Tibial nerve (tissue), 4 donors: Measurements from ENCODE around the gene SCTR. TPM values are rescaled to one million over a fixed set of nuclear protein-coding genes. Genes with fewer than 3 reads are reported as not detected.

ENCODE experiments used
- DNase-seq, 2 donors: peaks; one replicate each; pipeline ENCODE4 v3.0.0-alpha.2; 2019; ENCODE audit warnings: low spot score in 2 of 2
- H3K27ac ChIP-seq, 4 donors: fragments of 200-600 bp; sonication (generic) in 3 of 4; one replicate each; pipeline ENCODE4 v1.5.1; 2017 to 2019; ENCODE audit warnings: mild to moderate bottlenecking in 1 of 4
- H3K27me3 ChIP-seq, 2 donors: fragments of 200-600 bp; sonication (generic) in 1 of 2; one replicate each; pipeline versions ENCODE4 v1.5.1 to v1.6.0; 2017 to 2019
- H3K36me3 ChIP-seq, 3 donors: fragments of 200-600 bp; sonication (generic); one replicate each; pipeline ENCODE4 v1.5.1; 2018 to 2019
- H3K4me1 ChIP-seq, 4 donors: fragments of 200-600 bp; sonication (generic) in 3 of 4; one replicate each; pipeline ENCODE4 v1.5.1; 2017 to 2019
- H3K4me3 ChIP-seq, 4 donors: fragments of 200-600 bp; sonication (generic) in 3 of 4; one replicate each; pipeline ENCODE4 v1.5.1; 2017 to 2019; ENCODE audit warnings: mild to moderate bottlenecking in 1 of 4, moderate library complexity in 1 of 4
- H3K9me3 ChIP-seq, 4 donors: fragments of 200-600 bp; sonication (generic) in 3 of 4; one replicate each; pipeline ENCODE4 v1.5.1; 2017 to 2019
- EP300 ChIP-seq, 2 donors: sonication (generic); formaldehyde crosslinking; IDR thresholded peaks; one replicate each; pipeline ENCODE4 v1.6.1; 2017; ENCODE audit warnings: antibody characterized with exemption in 2 of 2, mild to moderate bottlenecking in 1 of 2
- POLR2A ChIP-seq, 2 donors: fragments of 450-650 bp; IDR thresholded peaks; one replicate each; pipeline ENCODE4 v1.6.1; 2017; ENCODE audit warnings: antibody characterized with exemption in 2 of 2, mild to moderate bottlenecking in 2 of 2, moderate library complexity in 2 of 2
- WGBS, 2 donors: methylation state at CpG; one replicate each; pipeline ENCODE4 v1.1.5; 2018; 5-methylcytosine and 5-hydroxymethylcytosine counted together
- total RNA-seq, 4 donors: library from RNA; depleted of rRNA; stranded (reverse); fragments of >200 nt; gene quantifications; one replicate each; pipeline ENCODE4 v1.1.0, GENCODE V29; 2016
- TF ChIP-seq, protein P1 (sequence below), 5 experiments: fragments of 200-600 bp in 3 of 5; fragments of 450-650 bp in 2 of 5; sonication (generic) in 3 of 5; IDR thresholded peaks; one replicate each; pipeline ENCODE4 v1.5.1; 2016 to 2019; ENCODE audit warnings: antibody characterized with exemption in 5 of 5, mild to moderate bottlenecking in 3 of 5, moderate library complexity in 2 of 5

The SCTR gene
- total RNA-seq, 4 donors from 2014 or later: not detected

DNA sequence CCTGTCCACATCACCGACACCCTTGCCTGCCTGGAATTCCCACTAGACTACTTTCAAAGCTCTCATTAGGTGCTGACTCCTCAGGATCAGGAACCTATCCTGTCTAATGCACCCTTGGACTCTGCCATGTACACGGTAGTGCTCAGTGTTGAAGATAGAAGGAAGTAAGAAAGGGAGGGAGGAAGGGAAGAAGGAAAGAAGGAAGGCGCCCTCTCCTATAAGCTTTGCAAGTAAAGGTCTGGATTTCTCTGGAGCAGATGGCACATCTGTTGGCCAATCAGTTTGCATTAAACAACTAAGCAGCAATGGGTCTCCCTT lies 45.3 kb downstream of the SCTR start:
- Histone ChIP-seq H3K27ac (no peak overlapping the region), H3K4me3 (no peak overlapping the region), H3K9me3 (no peaks in the 10 kb centered on the region), H3K4me1 (peaks cover 0 to 9% (median 0%) of the 10 kb centered on the region in 4 donors), H3K36me3 (no peaks in the 10 kb centered on the region), H3K27me3 (no peaks in the 10 kb centered on the region)
- DNase-seq: no peak
- TF ChIP-seq, protein P1, sequence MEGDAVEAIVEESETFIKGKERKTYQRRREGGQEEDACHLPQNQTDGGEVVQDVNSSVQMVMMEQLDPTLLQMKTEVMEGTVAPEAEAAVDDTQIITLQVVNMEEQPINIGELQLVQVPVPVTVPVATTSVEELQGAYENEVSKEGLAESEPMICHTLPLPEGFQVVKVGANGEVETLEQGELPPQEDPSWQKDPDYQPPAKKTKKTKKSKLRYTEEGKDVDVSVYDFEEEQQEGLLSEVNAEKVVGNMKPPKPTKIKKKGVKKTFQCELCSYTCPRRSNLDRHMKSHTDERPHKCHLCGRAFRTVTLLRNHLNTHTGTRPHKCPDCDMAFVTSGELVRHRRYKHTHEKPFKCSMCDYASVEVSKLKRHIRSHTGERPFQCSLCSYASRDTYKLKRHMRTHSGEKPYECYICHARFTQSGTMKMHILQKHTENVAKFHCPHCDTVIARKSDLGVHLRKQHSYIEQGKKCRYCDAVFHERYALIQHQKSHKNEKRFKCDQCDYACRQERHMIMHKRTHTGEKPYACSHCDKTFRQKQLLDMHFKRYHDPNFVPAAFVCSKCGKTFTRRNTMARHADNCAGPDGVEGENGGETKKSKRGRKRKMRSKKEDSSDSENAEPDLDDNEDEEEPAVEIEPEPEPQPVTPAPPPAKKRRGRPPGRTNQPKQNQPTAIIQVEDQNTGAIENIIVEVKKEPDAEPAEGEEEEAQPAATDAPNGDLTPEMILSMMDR (IDR thresholded peaks at IDR 0.05): no peak
- TF ChIP-seq EP300 (IDR thresholded peaks at IDR 0.05): no peak
- no peak for TF ChIP-seq POLR2A (IDR thresholded peaks at IDR 0.05)
- WGBS, 2 donors: 83 to 91% methylated on average over 3 of the region's 3 CpGs

DNA sequence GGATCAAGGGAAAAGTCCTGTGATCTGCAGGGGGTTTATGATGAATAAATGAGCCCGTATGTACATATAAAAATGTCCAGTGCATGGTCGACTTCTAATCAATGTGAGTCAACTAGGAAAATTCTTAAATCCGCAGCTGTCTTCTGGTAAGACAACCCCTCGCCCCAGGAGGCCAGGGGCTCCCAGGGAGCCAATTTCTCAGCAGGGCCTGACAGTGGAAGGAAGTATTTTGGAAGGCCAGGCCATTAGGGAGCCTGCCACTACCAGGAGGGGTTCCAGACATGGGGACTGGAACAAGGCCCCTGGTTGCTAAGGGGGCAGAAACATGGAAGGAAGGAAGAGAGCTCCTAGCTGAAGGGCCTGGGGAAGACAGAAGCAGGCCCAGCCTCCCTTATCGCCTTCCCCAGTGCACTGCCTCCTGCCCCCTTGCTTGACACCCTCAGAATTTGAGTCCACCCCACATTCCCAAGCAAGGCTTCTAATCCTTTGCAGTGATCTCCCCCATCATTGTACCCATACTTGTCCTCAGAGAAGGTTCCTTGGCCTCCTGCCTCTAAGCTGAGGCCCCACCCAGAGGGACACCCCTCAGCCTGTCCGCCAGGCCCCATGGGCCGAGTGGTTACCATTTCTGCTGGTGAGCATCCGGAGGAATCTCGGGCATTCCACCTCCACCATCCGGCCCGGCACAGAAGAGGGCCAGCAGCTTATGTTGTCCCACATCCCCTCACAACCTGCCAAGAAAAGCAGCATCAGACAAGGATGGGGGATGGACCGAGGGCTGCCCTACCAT lies 45.9 kb downstream of the SCTR start:
- WGBS, 2 donors: 79 to 88% methylated on average over 12 of the region's 12 CpGs
- Histone ChIP-seq H3K4me3 (no peak overlapping the region), H3K36me3 (no peaks in the 10 kb centered on the region), H3K4me1 (peaks cover 0 to 9% (median 0%) of the 10 kb centered on the region in 4 donors), H3K27ac (no peak overlapping the region), H3K27me3 (no peaks in the 10 kb centered on the region), H3K9me3 (no peaks in the 10 kb centered on the region)
- no peak for TF ChIP-seq EP300 (IDR thresholded peaks at IDR 0.05)
- no peak for DNase-seq

DNA sequence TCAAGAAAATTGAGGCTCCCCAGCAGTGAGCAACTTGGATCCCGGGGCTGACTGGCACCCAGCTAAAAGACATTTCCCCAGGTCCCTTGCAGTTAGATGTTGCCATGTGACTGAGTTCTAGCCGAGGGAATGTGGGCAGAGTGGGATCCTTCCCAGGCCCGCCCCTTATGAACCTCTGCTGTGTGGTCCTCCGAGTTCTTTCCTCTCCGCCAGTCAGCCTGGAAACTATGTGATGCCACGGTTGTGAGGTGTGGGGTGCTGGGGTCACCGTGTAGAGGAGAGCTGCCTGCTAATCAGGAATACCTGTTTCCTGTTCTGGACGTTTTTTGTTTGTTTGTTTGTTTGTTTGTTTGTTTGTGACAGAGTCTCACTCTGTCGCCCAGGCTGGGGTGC lies 47.2 kb downstream of the SCTR start:
- no peak overlapping the region for H3K27ac ChIP-seq
- no peaks in the 10 kb centered on the region for H3K36me3 ChIP-seq
- no peaks in the 10 kb centered on the region for H3K27me3 ChIP-seq
- WGBS, 2 donors: 66 to 69% methylated on average over 9 of the region's 9 CpGs
- no peaks in the 10 kb centered on the region for H3K9me3 ChIP-seq
- DNase-seq: no peak
- H3K4me3 ChIP-seq: no peak overlapping the region
- TF ChIP-seq, protein P1 (IDR thresholded peaks at IDR 0.05): no peak
- TF ChIP-seq EP300 (IDR thresholded peaks at IDR 0.05): no peak
- no peak for TF ChIP-seq POLR2A (IDR thresholded peaks at IDR 0.05)
- peaks cover 0 to 9% (median 0%) of the 10 kb centered on the region in 4 donors for H3K4me1 ChIP-seq

DNA sequence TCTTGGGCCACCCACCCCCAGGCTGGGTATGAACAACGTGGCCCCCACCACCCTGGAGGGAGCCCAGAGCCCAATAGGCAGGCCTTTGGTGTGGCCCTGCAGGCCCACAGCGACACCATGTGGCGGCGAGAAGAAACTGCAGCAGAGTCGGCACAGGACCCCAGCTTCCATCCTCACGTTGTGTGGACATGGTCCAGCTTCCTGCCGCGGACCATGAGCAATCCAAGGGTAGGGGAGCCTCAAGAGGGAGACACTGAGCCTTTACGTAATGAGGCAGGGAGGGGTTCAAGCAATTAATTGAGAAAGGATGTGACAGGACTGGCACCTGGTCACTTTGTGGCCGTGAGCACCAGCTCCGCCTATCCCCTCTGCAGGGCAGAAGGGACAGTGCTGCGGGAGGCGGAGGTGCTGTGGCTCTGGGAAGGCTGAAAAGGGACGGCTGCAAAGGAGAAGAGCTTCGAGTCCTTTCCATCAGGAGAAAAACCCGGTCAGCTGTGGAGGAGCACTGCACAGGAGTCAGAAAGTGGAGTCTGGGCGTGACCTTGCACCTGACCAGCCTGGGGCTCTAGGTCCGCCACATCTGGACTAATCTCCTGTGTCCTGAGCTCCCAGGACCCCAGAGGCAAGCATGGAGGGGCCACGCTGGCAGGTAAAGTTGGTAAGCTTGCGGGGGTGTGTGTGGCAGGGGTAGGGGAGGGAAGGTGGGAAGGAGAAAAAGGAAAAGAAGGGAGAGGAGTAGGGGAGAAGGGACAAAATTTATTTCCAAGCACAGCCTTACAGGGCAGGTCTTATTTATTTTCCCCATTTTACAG lies 47.8 kb downstream of the SCTR start:
- no peak overlapping the region for H3K4me3 ChIP-seq
- H3K27ac ChIP-seq: no peak overlapping the region
- 27 to 35% methylated on average over 16 to 20 of the region's 20 CpGs for WGBS, 2 donors
- DNase-seq: peak in 1 of 2 donors; percentile 21
- H3K27me3 ChIP-seq: no peaks in the 10 kb centered on the region
- TF ChIP-seq POLR2A (IDR thresholded peaks at IDR 0.05) (no peak), EP300 (IDR thresholded peaks at IDR 0.05) (no peak)
- TF ChIP-seq, protein P1 (IDR thresholded peaks at IDR 0.05): peak; percentile 87 to 96 (median 90)
- H3K36me3 ChIP-seq: no peaks in the 10 kb centered on the region
- H3K9me3 ChIP-seq: no peaks in the 10 kb centered on the region
- peaks cover 0 to 9% (median 0%) of the 10 kb centered on the region in 4 donors for H3K4me1 ChIP-seq

DNA sequence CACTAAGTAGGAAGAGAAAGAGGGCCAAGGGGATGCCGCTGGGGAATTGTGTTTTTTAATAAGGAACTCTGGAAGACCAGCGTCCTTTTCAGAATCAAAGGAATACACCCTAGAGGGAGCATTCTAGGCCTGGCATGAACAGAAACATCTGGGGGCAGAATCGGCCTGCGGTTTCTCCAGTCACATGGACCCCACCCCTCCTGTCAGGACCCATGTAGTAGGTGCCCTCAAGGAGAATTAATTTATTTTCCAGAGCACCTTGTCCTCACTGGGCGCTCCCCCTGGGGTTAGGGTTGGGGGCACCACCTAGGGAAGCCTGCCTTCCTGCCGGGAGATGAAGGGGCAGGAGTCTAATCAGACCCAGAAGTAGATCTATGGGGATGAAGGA lies 48.4 kb downstream of the SCTR start:
- TF ChIP-seq, protein P1 (IDR thresholded peaks at IDR 0.05): no peak
- peaks cover 0 to 9% (median 0%) of the 10 kb centered on the region in 4 donors for H3K4me1 ChIP-seq
- no peaks in the 10 kb centered on the region for H3K27me3 ChIP-seq
- H3K4me3 ChIP-seq: no peak overlapping the region
- H3K9me3 ChIP-seq: no peaks in the 10 kb centered on the region
- WGBS, 2 donors: 70 to 71% methylated on average over 6 of the region's 6 CpGs
- DNase-seq: no peak
- no peaks in the 10 kb centered on the region for H3K36me3 ChIP-seq
- no peak overlapping the region for H3K27ac ChIP-seq
